ENCODE data around the gene PUSL1. TPM values are rescaled to one million over a fixed set of nuclear protein-coding genes. Genes with fewer than 3 reads are reported as not detected.

The PUSL1 gene
- total and polyA plus RNA-seq, 2 experiments from 2014 or later, result 41.5 to 55.8 TPM

DNA sequence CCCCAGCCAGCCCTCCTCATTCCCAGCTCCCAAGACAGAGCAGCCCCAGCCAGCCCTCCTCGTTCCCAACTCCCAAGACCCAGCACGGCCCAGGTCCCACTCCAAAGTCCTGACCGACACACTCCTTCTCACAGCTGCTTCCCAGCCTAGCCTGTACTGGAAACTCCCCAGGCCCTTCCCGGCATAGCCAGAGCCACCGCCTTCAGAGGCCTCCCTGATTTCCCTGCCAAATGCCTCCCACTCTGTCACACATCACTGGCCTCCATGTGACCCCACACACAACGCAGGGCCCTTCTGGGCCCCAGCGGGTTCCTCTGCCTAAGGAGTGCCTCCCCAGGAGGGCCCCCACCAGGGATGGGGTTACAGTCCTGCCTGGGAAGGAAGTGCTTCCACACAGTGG lies 37.6 kb upstream of the PUSL1 start:
- no peak for TF ChIP-seq EZH2 (IDR thresholded peaks at IDR 0.05; ENCODE audit: low read depth, unreplicated experiment)
- no peak for TF ChIP-seq ZNF331 (CRISPR knock-in tag; IDR thresholded peaks at IDR 0.05; ENCODE audit: low read depth)
- TF ChIP-seq ZNF114 (CRISPR knock-in tag; IDR thresholded peaks at IDR 0.05), result no peak
- no peak for TF ChIP-seq STAT1 (IDR thresholded peaks at IDR 0.05; ENCODE audit: unreplicated experiment)
- TF ChIP-seq, protein P1, sequence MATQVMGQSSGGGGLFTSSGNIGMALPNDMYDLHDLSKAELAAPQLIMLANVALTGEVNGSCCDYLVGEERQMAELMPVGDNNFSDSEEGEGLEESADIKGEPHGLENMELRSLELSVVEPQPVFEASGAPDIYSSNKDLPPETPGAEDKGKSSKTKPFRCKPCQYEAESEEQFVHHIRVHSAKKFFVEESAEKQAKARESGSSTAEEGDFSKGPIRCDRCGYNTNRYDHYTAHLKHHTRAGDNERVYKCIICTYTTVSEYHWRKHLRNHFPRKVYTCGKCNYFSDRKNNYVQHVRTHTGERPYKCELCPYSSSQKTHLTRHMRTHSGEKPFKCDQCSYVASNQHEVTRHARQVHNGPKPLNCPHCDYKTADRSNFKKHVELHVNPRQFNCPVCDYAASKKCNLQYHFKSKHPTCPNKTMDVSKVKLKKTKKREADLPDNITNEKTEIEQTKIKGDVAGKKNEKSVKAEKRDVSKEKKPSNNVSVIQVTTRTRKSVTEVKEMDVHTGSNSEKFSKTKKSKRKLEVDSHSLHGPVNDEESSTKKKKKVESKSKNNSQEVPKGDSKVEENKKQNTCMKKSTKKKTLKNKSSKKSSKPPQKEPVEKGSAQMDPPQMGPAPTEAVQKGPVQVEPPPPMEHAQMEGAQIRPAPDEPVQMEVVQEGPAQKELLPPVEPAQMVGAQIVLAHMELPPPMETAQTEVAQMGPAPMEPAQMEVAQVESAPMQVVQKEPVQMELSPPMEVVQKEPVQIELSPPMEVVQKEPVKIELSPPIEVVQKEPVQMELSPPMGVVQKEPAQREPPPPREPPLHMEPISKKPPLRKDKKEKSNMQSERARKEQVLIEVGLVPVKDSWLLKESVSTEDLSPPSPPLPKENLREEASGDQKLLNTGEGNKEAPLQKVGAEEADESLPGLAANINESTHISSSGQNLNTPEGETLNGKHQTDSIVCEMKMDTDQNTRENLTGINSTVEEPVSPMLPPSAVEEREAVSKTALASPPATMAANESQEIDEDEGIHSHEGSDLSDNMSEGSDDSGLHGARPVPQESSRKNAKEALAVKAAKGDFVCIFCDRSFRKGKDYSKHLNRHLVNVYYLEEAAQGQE (IDR thresholded peaks at IDR 0.05; ENCODE audit: unreplicated experiment), result no peak
- TF ChIP-seq ETS1 (IDR thresholded peaks at IDR 0.05), result no peak
- TF ChIP-seq JUNB (IDR thresholded peaks at IDR 0.05; ENCODE audit: unreplicated experiment), result no peak
- no peak for TF ChIP-seq NANOG (IDR thresholded peaks at IDR 0.05; ENCODE audit: borderline replicate concordance)
- no peak for TF ChIP-seq POLR2AphosphoS5 (IDR thresholded peaks at IDR 0.05; ENCODE audit: low read depth)
- TF ChIP-seq CTCF (conservative IDR thresholded peaks at IDR 0.05; ENCODE audit: low read depth in 2 of 2), result no peak
- H3K27me3 Mint-ChIP-seq (ENCODE audit: insufficient read depth, low read depth, poor library complexity), result peaks cover 9% of the 10 kb centered on the region
- no peaks in the 10 kb centered on the region; the same call in 1 of the 2 replicates for H3K4me1 ChIP-seq (ENCODE audit: insufficient read depth)
- peak overlapping the region; percentile 39; the same call in 2 of the 3 replicates for H3K4me3 Mint-ChIP-seq
- no peak overlapping the region; the same call in 1 of the 2 replicates for H3K4me3 ChIP-seq
- 0 out of 2 replicates have a peak, but pooled peaks cover 4% of the 10 kb centered on the region for H3F3A ChIP-seq (replicated peaks; ENCODE audit: low read depth)
- H3K4me1 Mint-ChIP-seq, result peaks cover 25% of the 10 kb centered on the region
- H2AFZ ChIP-seq, result no peak overlapping the region
- no peak for ATAC-seq
- 0 out of 2 replicates have a peak overlapping the region, but pooled peaks have one; percentile 50 for H3K27ac ChIP-seq (ENCODE audit: low read depth)
- 0 out of 2 replicates have a peak overlapping the region, but pooled peaks have one; percentile 26 for H3K4me2 ChIP-seq
- H3K9me3 Mint-ChIP-seq, result no peaks in the 10 kb centered on the region
- peaks cover 22% of the 10 kb centered on the region for H3K36me3 Mint-ChIP-seq (ENCODE audit: low read depth)
- peaks cover 52% of the 10 kb centered on the region for H3K79me2 ChIP-seq (replicated peaks; ENCODE audit: insufficient read depth)
- peak overlapping the region; percentile 8 for H3K27ac Mint-ChIP-seq
- no peaks in the 10 kb centered on the region for H3K27me3 ChIP-seq (ENCODE audit: insufficient read depth)
- no peaks in the 10 kb centered on the region for H3K9me2 ChIP-seq (ENCODE audit: insufficient read depth)
- H3K36me3 ChIP-seq (ENCODE audit: insufficient read depth), result no peaks in the 10 kb centered on the region
- DNase-seq (ENCODE audit: low spot score), result no peak
- H4K20me1 ChIP-seq (replicated peaks; ENCODE audit: insufficient read depth), result peaks cover 18% of the 10 kb centered on the region

Data from GM23338 (cell line).